SK-N-SH treated with all-trans-retinoic acid at 6 μM for 48 hours (cell line): ENCODE data around the gene ZBTB17.

ENCODE experiments used
- ATAC-seq: fragments of 200-7000 bp; cut with Tn5 transposase; 3 replicates; pipeline ENCODE4 v1.9.1; 2020; ENCODE audit warnings: mild to moderate bottlenecking, moderate library complexity
- ARNTL ChIP-seq: fragments of 450-650 bp; formaldehyde crosslinking; IDR thresholded peaks from 2 replicates; pipeline ENCODE4 v1.5.0; 2020; ENCODE audit warnings: low read depth, mild to moderate bottlenecking, moderate library complexity, borderline replicate concordance
- BACH2 ChIP-seq: fragments of 250-450 bp; sonication (Bioruptor Pico); IDR thresholded peaks from 2 replicates; pipeline ENCODE4 v1.9.0; 2021; ENCODE audit warnings: mild to moderate bottlenecking, borderline replicate concordance
- CSDC2 ChIP-seq: fragments of 250-450 bp; sonication (Bioruptor Pico); IDR thresholded peaks from 2 replicates; pipeline ENCODE4 v1.5.0; 2020; ENCODE audit warnings: mild to moderate bottlenecking, moderate library complexity
- CSRNP3 ChIP-seq: fragments of 250-450 bp; sonication (Bioruptor Pico); IDR thresholded peaks from 2 replicates; pipeline ENCODE4 v1.5.1; 2021; ENCODE audit warnings: mild to moderate bottlenecking, moderate library complexity
- ESRRG ChIP-seq: fragments of 250-450 bp; sonication (Bioruptor Pico); IDR thresholded peaks from 2 replicates; pipeline ENCODE4 v1.6.1; 2021; ENCODE audit warnings: mild to moderate bottlenecking
- GLIS3 ChIP-seq: fragments of 250-450 bp; sonication (Bioruptor Pico); IDR thresholded peaks from 2 replicates; pipeline ENCODE4 v1.5.0; 2020; ENCODE audit warnings: mild to moderate bottlenecking, moderate library complexity
- ISL1 ChIP-seq: fragments of 250-450 bp; sonication (Bioruptor Pico); IDR thresholded peaks from 2 replicates; pipeline ENCODE4 v2.1.2; 2022; ENCODE audit warnings: mild to moderate bottlenecking, moderate library complexity
- POU6F1 ChIP-seq: fragments of 250-450 bp; sonication (Bioruptor Pico); IDR thresholded peaks from 2 replicates; pipeline ENCODE4 v1.8.0; 2021; ENCODE audit warnings: low read depth, mild to moderate bottlenecking, moderate library complexity, borderline replicate concordance
- PPARA ChIP-seq: fragments of 250-450 bp; sonication (Bioruptor Pico); IDR thresholded peaks from 2 replicates; pipeline ENCODE4 v1.5.0; 2020; ENCODE audit warnings: mild to moderate bottlenecking, borderline replicate concordance
- RARB ChIP-seq: fragments of 250-450 bp; sonication (Bioruptor Pico); IDR thresholded peaks from 2 replicates; pipeline ENCODE4 v1.8.0; 2021; ENCODE audit warnings: mild to moderate bottlenecking, moderate library complexity
- SNAI2 ChIP-seq: fragments of 250-450 bp; sonication (Bioruptor Pico); IDR thresholded peaks from 2 replicates; pipeline ENCODE4 v1.5.0; 2020; ENCODE audit warnings: mild to moderate bottlenecking, moderate library complexity
- TCF4 ChIP-seq: fragments of 250-450 bp; sonication (Bioruptor Pico); IDR thresholded peaks from 2 replicates; pipeline ENCODE4 v1.8.0; 2021; ENCODE audit warnings: mild to moderate bottlenecking, moderate library complexity, borderline replicate concordance
- TOX ChIP-seq: fragments of 250-450 bp; sonication (Bioruptor Pico); IDR thresholded peaks from 2 replicates; pipeline ENCODE4 v1.8.0; 2021; ENCODE audit warnings: mild to moderate bottlenecking, moderate library complexity, borderline replicate concordance
- ZC3H10 ChIP-seq: fragments of 250-450 bp; sonication (Bioruptor Pico); IDR thresholded peaks from 2 replicates; pipeline ENCODE4 v1.5.1; 2021; ENCODE audit warnings: mild to moderate bottlenecking, moderate library complexity
- ZFP3 ChIP-seq: fragments of 250-450 bp; sonication (Bioruptor Pico); IDR thresholded peaks from 2 replicates; pipeline ENCODE4 v1.5.0; 2020; ENCODE audit warnings: mild to moderate bottlenecking, moderate library complexity
- ZFP30 ChIP-seq: fragments of 450-650 bp; formaldehyde crosslinking; IDR thresholded peaks from 2 replicates; pipeline ENCODE4 v1.5.0; 2022; ENCODE audit warnings: mild to moderate bottlenecking, moderate library complexity
- ZNF8 ChIP-seq: fragments of 450-650 bp; formaldehyde crosslinking; IDR thresholded peaks from 2 replicates; pipeline ENCODE4 v1.5.0; 2020; ENCODE audit warnings: mild to moderate bottlenecking, moderate library complexity
- TF ChIP-seq, protein P1 (sequence below): fragments of 250-450 bp; sonication (Bioruptor Pico); IDR thresholded peaks from 2 replicates; pipeline ENCODE4 v1.5.0; 2020; ENCODE audit warnings: mild to moderate bottlenecking, moderate library complexity
- TF ChIP-seq, protein P2 (sequence below): fragments of 250-450 bp; sonication (Bioruptor Pico); IDR thresholded peaks from 2 replicates; pipeline ENCODE4 v1.5.1; 2020; ENCODE audit warnings: low read depth, mild to moderate bottlenecking, moderate library complexity

Gene ZBTB17

DNA sequence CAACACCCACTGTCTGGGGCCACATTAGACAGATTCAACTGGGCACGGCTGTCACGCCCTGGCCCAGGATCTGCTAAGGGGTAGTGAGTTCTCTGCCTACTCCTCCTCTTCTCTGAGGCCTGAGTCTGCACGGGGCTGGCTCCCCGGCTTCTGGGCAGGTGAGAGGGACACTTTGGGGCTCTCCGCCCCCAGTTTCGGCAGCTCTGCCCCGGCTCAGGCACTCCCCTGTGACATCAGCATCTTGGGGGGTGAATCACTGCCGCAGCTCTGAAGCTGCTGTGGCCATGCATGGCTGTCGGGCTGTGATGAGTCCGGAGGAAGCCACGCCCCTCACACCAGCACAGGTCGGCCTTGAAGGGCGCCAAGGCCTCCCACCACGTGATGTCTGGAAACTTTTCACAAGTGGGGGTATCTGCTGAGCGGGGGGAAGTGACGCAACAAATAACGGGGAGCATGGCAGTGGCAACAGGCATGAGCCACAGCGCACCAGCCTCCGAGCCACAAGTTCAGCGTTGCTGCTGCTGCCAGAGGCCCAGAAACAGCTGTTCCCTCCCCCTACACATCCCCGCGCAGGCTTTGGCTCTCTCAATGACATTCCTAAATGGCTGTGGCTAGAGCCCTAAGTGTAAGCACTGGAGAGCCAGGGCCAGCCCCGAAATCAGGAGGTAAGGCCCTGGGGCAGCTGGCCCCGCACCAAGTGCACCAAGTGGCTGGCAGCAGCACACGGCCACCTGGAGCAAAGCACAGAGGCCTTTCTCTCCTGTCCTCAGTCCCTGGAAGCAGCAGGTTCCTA is 26.3 kb downstream of the ZBTB17 start:
- TF ChIP-seq, protein P1, sequence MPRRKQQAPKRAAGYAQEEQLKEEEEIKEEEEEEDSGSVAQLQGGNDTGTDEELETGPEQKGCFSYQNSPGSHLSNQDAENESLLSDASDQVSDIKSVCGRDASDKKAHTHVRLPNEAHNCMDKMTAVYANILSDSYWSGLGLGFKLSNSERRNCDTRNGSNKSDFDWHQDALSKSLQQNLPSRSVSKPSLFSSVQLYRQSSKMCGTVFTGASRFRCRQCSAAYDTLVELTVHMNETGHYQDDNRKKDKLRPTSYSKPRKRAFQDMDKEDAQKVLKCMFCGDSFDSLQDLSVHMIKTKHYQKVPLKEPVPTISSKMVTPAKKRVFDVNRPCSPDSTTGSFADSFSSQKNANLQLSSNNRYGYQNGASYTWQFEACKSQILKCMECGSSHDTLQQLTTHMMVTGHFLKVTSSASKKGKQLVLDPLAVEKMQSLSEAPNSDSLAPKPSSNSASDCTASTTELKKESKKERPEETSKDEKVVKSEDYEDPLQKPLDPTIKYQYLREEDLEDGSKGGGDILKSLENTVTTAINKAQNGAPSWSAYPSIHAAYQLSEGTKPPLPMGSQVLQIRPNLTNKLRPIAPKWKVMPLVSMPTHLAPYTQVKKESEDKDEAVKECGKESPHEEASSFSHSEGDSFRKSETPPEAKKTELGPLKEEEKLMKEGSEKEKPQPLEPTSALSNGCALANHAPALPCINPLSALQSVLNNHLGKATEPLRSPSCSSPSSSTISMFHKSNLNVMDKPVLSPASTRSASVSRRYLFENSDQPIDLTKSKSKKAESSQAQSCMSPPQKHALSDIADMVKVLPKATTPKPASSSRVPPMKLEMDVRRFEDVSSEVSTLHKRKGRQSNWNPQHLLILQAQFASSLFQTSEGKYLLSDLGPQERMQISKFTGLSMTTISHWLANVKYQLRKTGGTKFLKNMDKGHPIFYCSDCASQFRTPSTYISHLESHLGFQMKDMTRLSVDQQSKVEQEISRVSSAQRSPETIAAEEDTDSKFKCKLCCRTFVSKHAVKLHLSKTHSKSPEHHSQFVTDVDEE (CRISPR knock-in tag): no peak
- no peak for TF ChIP-seq GLIS3 (CRISPR knock-in tag)
- TF ChIP-seq SNAI2 (CRISPR knock-in tag): no peak
- no peak for TF ChIP-seq TCF4
- no peak for TF ChIP-seq ZFP30
- TF ChIP-seq ZFP3 (CRISPR knock-in tag): no peak
- peak; percentile 59 for ATAC-seq

DNA sequence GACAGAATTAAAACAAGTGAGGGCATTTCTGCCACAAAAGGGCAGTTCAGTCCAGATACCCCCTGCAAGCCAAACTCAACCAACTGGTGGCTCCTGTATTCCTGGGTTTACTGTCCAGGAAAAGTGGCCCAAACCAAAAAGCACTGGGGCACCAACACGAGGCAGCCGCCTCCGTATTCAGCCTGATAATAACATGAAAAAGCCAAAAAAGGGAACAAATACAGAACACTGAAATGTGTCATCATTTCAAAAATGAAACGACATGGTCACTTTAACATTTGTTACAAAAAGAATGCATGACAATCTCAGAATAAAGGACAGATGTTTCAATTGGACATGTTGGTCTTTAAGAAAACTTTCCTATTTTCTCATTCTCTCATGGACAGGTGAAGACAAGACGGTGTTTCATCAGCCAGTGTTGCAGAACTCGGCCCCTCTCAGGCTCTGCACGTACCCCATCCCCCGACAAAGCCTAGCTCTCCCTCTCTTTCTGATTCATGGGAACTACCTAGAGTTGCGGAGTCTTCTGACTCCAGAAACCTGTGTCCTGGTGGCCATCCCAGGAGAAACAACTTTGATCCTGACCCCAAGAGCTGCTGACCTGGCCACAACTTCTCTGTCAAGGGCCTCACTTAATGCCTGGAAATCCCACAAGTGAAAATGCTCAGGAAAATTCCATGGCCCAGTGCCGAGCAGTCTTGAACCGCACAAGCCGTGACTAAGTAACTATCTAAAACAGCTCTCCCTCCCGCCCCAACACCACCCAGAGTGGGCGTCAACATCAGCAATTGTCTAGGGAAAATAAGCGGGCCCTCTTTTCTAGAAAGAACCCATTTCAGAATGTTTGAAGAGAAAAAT is 27.1 kb downstream of the ZBTB17 start:
- ATAC-seq: peak; percentile 56
- TF ChIP-seq TCF4 (no peak), CSDC2 (CRISPR knock-in tag) (no peak)

GRCh38 chr1:15948091-15948591 is 27.8 kb downstream of the ZBTB17 start:
- ATAC-seq: no peak
- no peak for TF ChIP-seq CSRNP3 (CRISPR knock-in tag)
- no peak for TF ChIP-seq TCF4
- no peak for TF ChIP-seq ZC3H10
- no peak for TF ChIP-seq ARNTL (CRISPR knock-in tag)
- TF ChIP-seq, protein P1 (CRISPR knock-in tag): no peak
- TF ChIP-seq ESRRG (CRISPR knock-in tag): no peak
- TF ChIP-seq CSDC2 (CRISPR knock-in tag): no peak
- TF ChIP-seq BACH2 (CRISPR knock-in tag): no peak
- TF ChIP-seq, protein P2, sequence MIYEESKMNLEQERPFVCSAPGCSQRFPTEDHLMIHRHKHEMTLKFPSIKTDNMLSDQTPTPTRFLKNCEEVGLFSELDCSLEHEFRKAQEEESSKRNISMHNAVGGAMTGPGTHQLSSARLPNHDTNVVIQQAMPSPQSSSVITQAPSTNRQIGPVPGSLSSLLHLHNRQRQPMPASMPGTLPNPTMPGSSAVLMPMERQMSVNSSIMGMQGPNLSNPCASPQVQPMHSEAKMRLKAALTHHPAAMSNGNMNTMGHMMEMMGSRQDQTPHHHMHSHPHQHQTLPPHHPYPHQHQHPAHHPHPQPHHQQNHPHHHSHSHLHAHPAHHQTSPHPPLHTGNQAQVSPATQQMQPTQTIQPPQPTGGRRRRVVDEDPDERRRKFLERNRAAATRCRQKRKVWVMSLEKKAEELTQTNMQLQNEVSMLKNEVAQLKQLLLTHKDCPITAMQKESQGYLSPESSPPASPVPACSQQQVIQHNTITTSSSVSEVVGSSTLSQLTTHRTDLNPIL (CRISPR knock-in tag): no peak
- TF ChIP-seq ISL1 (CRISPR knock-in tag): no peak
- no peak for TF ChIP-seq ZFP30
- no peak for TF ChIP-seq RARB
- no peak for TF ChIP-seq GLIS3 (CRISPR knock-in tag)
- TF ChIP-seq ZNF8 (CRISPR knock-in tag): no peak
- TF ChIP-seq POU6F1 (CRISPR knock-in tag): no peak
- TF ChIP-seq TOX: no peak
- no peak for TF ChIP-seq ZFP3 (CRISPR knock-in tag)
- no peak for TF ChIP-seq PPARA (CRISPR knock-in tag)
